Measurements from ENCODE around the gene CRYAA. TPM values are rescaled to one million over a fixed set of nuclear protein-coding genes. Genes with fewer than 3 reads are reported as not detected.

Gene CRYAA
- total RNA-seq, 1 donor from 2014 or later = not detected

GRCh38 chr21:43193088-43193650, 24.4 kb downstream of the CRYAA start:
- peaks cover 11% of the 10 kb centered on the region for H3K27me3 Mint-ChIP-seq (ENCODE audit: unreplicated experiment)
- TF ChIP-seq CTCF (IDR thresholded peaks at IDR 0.05; ENCODE audit: partially characterized antibody, unreplicated experiment) = no peak
- DNase-seq = no peak
- peaks cover 15% of the 10 kb centered on the region for H3K4me1 Mint-ChIP-seq (ENCODE audit: low read depth, unreplicated experiment)
- H3K36me3 Mint-ChIP-seq (ENCODE audit: unreplicated experiment) = peaks cover 23% of the 10 kb centered on the region
- H3K4me3 Mint-ChIP-seq (ENCODE audit: unreplicated experiment) = no peak overlapping the region
- no peak overlapping the region for H3K27ac Mint-ChIP-seq (ENCODE audit: unreplicated experiment)
- peaks cover 19% of the 10 kb centered on the region for H3K9me3 Mint-ChIP-seq (ENCODE audit: unreplicated experiment)

- Mint-ChIP-seq H3K4me1 (ENCODE audit: low read depth, unreplicated experiment) (peaks cover 15% of the 10 kb centered on the region), H3K36me3 (ENCODE audit: unreplicated experiment) (peaks cover 29% of the 10 kb centered on the region), H3K27me3 (ENCODE audit: unreplicated experiment) (peaks cover 11% of the 10 kb centered on the region), H3K4me3 (ENCODE audit: unreplicated experiment) (no peak overlapping the region), H3K27ac (ENCODE audit: unreplicated experiment) (peak overlapping the region; percentile 31), H3K9me3 (ENCODE audit: unreplicated experiment) (peaks cover 21% of the 10 kb centered on the region)
- DNase-seq = no peak
- TF ChIP-seq CTCF (IDR thresholded peaks at IDR 0.05; ENCODE audit: partially characterized antibody, unreplicated experiment) = no peak
Observed at GRCh38 chr21:43193651-43194302, 25.0 kb downstream of the CRYAA start.

GRCh38 chr21:43194303-43195120, 25.7 kb downstream of the CRYAA start:
- DNase-seq = no peak
- H3K36me3 Mint-ChIP-seq (ENCODE audit: unreplicated experiment) = peaks cover 29% of the 10 kb centered on the region
- peaks cover 15% of the 10 kb centered on the region for H3K4me1 Mint-ChIP-seq (ENCODE audit: low read depth, unreplicated experiment)
- peak overlapping the region; percentile 31 for H3K27ac Mint-ChIP-seq (ENCODE audit: unreplicated experiment)
- peaks cover 21% of the 10 kb centered on the region for H3K9me3 Mint-ChIP-seq (ENCODE audit: unreplicated experiment)
- H3K4me3 Mint-ChIP-seq (ENCODE audit: unreplicated experiment) = no peak overlapping the region
- no peak for TF ChIP-seq CTCF (IDR thresholded peaks at IDR 0.05; ENCODE audit: partially characterized antibody, unreplicated experiment)
- H3K27me3 Mint-ChIP-seq (ENCODE audit: unreplicated experiment) = peaks cover 11% of the 10 kb centered on the region

- Mint-ChIP-seq H3K4me3 (ENCODE audit: unreplicated experiment) (no peak overlapping the region), H3K27ac (ENCODE audit: unreplicated experiment) (no peak overlapping the region), H3K4me1 (ENCODE audit: low read depth, unreplicated experiment) (peaks cover 15% of the 10 kb centered on the region), H3K9me3 (ENCODE audit: unreplicated experiment) (peaks cover 21% of the 10 kb centered on the region), H3K27me3 (ENCODE audit: unreplicated experiment) (peaks cover 11% of the 10 kb centered on the region), H3K36me3 (ENCODE audit: unreplicated experiment) (peaks cover 29% of the 10 kb centered on the region)
- DNase-seq = no peak
- no peak for TF ChIP-seq CTCF (IDR thresholded peaks at IDR 0.05; ENCODE audit: partially characterized antibody, unreplicated experiment)
Observed at GRCh38 chr21:43195121-43196021, 26.6 kb downstream of the CRYAA start.

Measured in glutamatergic neuron (in vitro differentiated cells).